Activated T-helper 9 cell treated with anti-CD3 and anti-CD28 coated beads, Interleukin-2, amount 50 U/mL, for 16 hours (primary cell): ENCODE results near the gene BCAM.
"Not testable (repeated sequence)": the region's sequence is repeated elsewhere in the genome, so short reads cannot be mapped to it uniquely, and the experiment has no call there.

Experiments
- DNase-seq: peaks from one replicate; pipeline ENCODE4 v3.0.0-alpha.2; 2020; ENCODE audit warnings: low read depth

Gene BCAM

DNA sequence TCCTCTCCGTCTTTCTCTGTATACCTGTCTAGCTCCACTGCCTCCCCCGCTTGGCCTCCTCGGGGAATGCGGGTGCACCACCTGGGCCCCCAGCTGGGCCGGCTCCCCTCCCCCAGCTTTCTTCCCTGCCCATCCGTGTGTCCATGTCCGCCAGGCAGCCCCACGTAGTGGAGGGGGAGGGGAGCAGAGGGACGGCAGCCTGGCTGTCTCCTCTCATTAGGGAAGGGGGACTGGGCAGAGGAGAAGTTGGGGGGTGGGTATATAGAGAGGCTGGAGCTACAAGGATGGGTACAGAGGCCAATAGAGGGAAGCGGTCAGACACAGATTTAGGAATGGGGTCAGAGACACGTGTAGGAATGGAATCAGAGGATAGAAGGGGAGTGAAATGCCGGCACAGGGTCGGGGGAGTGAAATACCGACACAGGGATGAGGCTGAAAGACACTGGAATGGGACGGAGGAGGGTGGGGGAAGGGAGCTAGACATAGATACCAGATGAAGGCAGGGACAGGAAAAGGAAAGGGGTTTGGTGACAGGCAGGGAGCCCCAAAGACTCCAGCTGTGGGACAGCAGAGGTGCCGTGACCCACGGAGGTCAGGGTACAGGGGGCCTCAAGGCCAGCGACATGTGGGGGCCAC, 40.0 kb downstream of the BCAM start:
- no peak for DNase-seq

GRCh38 chr19:44850641-44851109, 41.8 kb downstream of the BCAM start:
- no peak for DNase-seq

DNA sequence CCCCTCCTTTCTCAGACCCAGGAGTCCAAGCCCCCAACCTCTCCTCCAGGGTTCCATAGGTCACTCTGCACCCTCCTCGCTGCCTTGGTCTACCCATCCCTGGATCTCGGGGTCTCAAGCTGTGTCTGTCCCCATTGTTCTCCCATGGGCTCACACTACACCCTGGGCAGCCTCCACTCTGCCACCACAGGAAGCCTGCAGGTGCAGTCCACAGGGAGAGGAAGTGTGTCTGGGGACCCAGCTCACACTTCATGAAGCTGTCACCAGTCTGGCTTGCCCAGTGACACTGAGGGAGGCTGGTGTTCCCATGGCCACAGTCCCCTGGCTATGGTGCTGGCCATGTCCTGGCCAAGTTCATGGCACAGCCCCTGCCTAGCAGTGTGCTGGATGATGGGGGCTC, 42.5 kb downstream of the BCAM start:
- DNase-seq, result no peak

GRCh38 chr19:44855606-44856005, 46.7 kb downstream of the BCAM start:
- DNase-seq, result no peak

- no peak for DNase-seq
Observed at GRCh38 chr19:44856421-44857083, 47.6 kb downstream of the BCAM start.

- no peak for DNase-seq
Observed at GRCh38 chr19:44857837-44858236, 48.9 kb downstream of the BCAM start.

DNA sequence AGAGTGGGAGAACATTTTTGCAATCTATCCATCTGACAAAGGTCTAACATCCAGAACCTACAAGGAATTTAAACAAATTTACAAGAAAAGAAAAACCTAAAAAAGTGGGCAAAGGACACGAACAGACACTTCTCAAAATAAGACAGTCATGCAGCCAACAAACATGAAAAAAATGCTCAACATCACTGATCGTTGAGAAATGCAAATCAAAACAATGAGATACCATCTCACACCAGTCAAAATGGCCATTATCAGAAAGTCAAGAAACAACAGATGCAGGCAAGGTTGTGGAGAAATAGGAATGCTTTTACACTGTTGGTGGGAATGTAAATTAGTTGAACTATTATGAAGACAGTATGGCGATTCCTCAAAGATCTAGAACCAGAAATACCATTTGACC, 52.7 kb downstream of the BCAM start:
- DNase-seq, result not testable (repeated sequence)

DNA sequence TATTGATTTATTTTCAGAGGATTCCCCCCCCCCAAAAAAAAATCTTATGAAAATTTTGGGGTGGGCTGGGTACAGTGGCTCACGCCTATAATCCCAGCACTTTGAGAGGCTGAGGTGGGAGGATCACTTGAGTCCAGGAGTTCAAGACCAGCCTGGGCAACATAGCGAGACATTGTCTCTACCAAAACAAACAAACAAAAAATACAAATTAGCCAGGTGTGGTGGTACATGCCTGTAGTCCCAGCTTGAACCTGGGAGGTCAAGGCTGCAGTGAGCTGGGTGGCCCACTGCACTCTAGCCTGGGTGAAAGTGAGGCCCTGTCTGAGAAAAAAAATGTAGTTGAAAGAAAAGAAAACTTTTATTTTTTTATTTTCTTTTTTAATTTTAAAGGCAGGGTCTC, 55.1 kb downstream of the BCAM start:
- no peak for DNase-seq

DNA sequence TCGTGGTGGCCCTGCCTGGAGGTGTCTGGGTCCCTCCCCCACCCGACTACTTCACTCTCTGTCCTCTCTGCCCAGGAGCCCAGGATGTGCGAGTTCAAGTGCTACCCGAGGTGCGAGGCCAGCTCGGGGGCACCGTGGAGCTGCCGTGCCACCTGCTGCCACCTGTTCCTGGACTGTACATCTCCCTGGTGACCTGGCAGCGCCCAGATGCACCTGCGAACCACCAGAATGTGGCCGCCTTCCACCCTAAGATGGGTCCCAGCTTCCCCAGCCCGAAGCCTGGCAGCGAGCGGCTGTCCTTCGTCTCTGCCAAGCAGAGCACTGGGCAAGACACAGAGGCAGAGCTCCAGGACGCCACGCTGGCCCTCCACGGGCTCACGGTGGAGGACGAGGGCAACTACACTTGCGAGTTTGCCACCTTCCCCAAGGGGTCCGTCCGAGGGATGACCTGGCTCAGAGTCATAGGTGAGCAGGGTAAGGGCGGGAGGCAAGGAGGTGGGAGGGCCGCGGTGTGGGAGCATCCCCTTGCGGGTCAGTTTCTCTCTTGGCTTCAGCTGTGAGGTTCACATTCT, 56.4 kb downstream of the BCAM start:
- no peak for DNase-seq

DNA sequence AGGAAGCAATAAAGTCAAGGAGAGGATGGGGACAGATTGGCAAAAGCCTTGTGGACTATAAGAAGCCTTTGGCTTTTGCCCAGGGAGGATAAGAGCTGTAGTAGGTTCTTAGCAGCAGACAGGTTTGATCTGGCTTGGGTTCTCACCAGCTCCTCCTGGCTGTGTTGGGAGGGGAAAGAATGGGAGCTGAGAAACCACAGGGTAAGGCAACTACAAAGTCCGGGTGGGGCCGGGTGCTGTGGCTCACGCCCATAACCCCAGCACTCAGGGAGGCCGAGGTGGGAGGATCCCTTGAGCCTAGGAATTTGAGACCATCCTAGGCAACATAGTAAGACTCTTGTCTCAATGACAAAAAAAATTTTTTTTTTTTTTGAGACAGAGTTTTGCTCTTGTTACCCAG, 57.8 kb downstream of the BCAM start:
- DNase-seq, result no peak

- no peak for DNase-seq
Observed at GRCh38 chr19:44867578-44867977, 58.7 kb downstream of the BCAM start.

- no peak for DNase-seq
Observed at GRCh38 chr19:44869733-44870470, 61.0 kb downstream of the BCAM start.
